GM19328 (cell line): Measurements from ENCODE around the gene POU5F1.

Experiments used
- ATAC-seq: cut with Tn5 transposase; IDR thresholded peaks from one replicate; pipeline ENCODE4 v1.9.1; 2021; ENCODE audit warnings: mild to moderate bottlenecking, moderate library complexity; ENCODE audit not compliant: unreplicated experiment

Gene POU5F1

GRCh38 chr6:31144296-31144969 lies 26.0 kb downstream of the POU5F1 start:
- no peak for ATAC-seq

- ATAC-seq, result no peak
These were observed 27.3 kb downstream of the POU5F1 start for GRCh38 chr6:31143148-31143547.

- no peak for ATAC-seq
These were observed 28.1 kb downstream of the POU5F1 start for GRCh38 chr6:31142361-31142761.

- ATAC-seq, result no peak
These were observed 29.8 kb downstream of the POU5F1 start for GRCh38 chr6:31140643-31141042.

GRCh38 chr6:31139599-31139998 lies 30.9 kb downstream of the POU5F1 start:
- no peak for ATAC-seq

- ATAC-seq, result no peak
These were observed 31.5 kb downstream of the POU5F1 start, which contains the start of gene PSORS1C2 for GRCh38 chr6:31138982-31139381. PSORS1C2 (minus strand) TSS chr6:31139066; CDS start chr6:31139026, 40 bp downstream.

GRCh38 chr6:31135710-31136109 lies 34.8 kb downstream of the POU5F1 start:
- ATAC-seq, result no peak

- no peak for ATAC-seq
These were observed 37.7 kb downstream of the POU5F1 start for GRCh38 chr6:31132806-31133205.

GRCh38 chr6:31131595-31131994 lies 38.9 kb downstream of the POU5F1 start:
- no peak for ATAC-seq

- no peak for ATAC-seq
These were observed 39.7 kb downstream of the POU5F1 start for GRCh38 chr6:31130751-31131150.

- no peak for ATAC-seq
These were observed 41.4 kb downstream of the POU5F1 start for GRCh38 chr6:31129130-31129529.

GRCh38 chr6:31128093-31128676 lies 42.3 kb downstream of the POU5F1 start:
- ATAC-seq, result no peak

- ATAC-seq, result no peak
These were observed 43.9 kb downstream of the POU5F1 start for GRCh38 chr6:31126396-31127175.

- ATAC-seq, result no peak
These were observed 44.7 kb downstream of the POU5F1 start for GRCh38 chr6:31125586-31126363.

- ATAC-seq, result no peak
These were observed 45.3 kb downstream of the POU5F1 start for GRCh38 chr6:31125162-31125561.

GRCh38 chr6:31122791-31123706 lies 47.4 kb downstream of the POU5F1 start:
- no peak for ATAC-seq

GRCh38 chr6:31121131-31121790 lies 49.2 kb downstream of the POU5F1 start:
- no peak for ATAC-seq

- ATAC-seq, result no peak
These were observed 50.1 kb downstream of the POU5F1 start, which contains the start of gene CDSN for GRCh38 chr6:31120151-31120915. CDSN (minus strand) TSS chr6:31120446; CDS start chr6:31120419, 27 bp downstream.

GRCh38 chr6:31118178-31118577 lies 52.3 kb downstream of the POU5F1 start:
- ATAC-seq, result no peak
